ENCODE data around the gene JADE3. TPM values are rescaled to one million over a fixed set of nuclear protein-coding genes. Genes with fewer than 3 reads are reported as not detected.

The JADE3 gene
- total RNA-seq (1 to 10 TPM; 1.6 TPM), polyA plus RNA-seq (not detected)

DNA sequence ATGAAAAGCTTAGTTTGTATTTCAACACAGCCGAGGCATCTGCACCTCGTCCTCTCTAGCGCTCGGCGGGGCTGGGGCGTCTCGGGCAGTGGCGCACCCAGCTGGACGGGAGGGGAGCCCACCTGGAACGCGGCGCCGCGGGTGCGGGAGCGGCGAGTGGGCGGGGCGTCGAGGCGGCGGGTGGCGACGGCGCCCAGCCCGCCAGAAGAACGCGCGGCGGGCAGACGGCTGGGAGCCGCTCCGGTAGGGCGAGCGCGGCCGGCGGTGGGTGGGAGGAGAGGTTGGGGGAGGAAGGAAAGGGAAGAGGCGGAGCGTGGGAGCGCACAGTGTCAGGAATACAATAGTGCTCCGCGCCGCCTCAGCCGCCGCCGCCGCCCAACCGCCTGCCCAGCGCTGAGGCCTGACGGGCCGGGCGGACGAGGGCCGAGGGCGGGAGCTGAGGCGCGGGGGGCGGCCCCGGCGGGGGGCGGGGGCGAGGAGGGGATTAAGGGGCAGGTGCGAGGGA is at the start of gene JADE3:
TSS of gene JADE3 (plus strand) at position 324 of the 505 bp plus-strand sequence. CDS start 72,474 bp downstream, outside the sequence.
- Mint-ChIP-seq H3K27me3 (peaks cover 24 to 37% of the 10 kb centered on the region in 2 donors), H3K4me3 (peak within 1 kb of the TSS; percentile 63 to 89 (median 77)), H3K27ac (no peak within 1 kb of the TSS), H3K36me3 (no peaks in the 10 kb centered on the region), H3K4me1 (peaks cover 8 to 18% (median 8%) of the 10 kb centered on the region in 3 donors), H3K9me3 (peaks cover 0 to 1% (median 0%) of the 10 kb centered on the region in 5 donors)
- H3K4me3 ChIP-seq (ENCODE audit: low read length): peak within 1 kb of the TSS; percentile 40
- POLR2A ChIA-PET: interaction anchor here (1.0 kb wide), 1 partner anchor 8 kb away, joined by 3 read pairs; no protein-coding TSS in a partner anchor
- peak within 1 kb of the TSS; percentile 20 for H3K27ac ChIP-seq (ENCODE audit: low read depth, low read length)
- H3K36me3 ChIP-seq (ENCODE audit: insufficient read depth, low read length): no peaks in the 10 kb centered on the region
- CTCF ChIA-PET: interaction anchor here (1.2 kb wide), 1 partner anchor 8 kb away, joined by 4 read pairs; no protein-coding TSS in a partner anchor
- peaks cover 13% of the 10 kb centered on the region for H3K27me3 ChIP-seq (ENCODE audit: insufficient read depth, low read length, poor library complexity, severe bottlenecking)
- peak in 3 of 5 donors; percentile 4 to 40 (median 14) for DNase-seq
- H3K9me3 ChIP-seq (ENCODE audit: low read length): no peaks in the 10 kb centered on the region
- H3K4me1 ChIP-seq (ENCODE audit: insufficient read depth, low read length): peaks cover 8% of the 10 kb centered on the region

DNA sequence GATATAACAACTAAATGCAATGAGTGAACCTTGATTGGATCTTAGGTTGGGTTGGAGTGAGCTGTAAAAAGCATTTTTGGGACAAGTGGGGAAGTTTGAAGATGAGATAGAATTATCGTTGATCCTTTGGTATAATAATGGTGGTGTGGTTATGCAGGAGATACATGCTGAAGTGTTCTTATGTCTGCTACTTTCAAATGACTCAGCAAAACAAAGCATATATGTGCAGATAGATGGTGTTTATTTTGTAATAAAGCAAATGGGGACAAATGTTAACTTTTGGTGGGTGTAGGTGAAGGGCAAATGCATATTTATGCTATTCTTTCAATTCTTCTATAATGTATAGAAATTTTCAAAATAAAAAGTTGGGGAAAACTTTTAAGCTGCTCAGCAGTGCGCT is 49.1 kb upstream of the JADE3 start:
- no peak overlapping the region for H3K4me3 Mint-ChIP-seq
- H3K36me3 Mint-ChIP-seq: peaks cover 0 to 41% (median 3%) of the 10 kb centered on the region in 3 donors
- no peaks in the 10 kb centered on the region for H3K9me3 Mint-ChIP-seq
- CTCF ChIA-PET: no interaction called here
- Histone ChIP-seq H3K36me3 (ENCODE audit: insufficient read depth, low read length) (no peaks in the 10 kb centered on the region), H3K4me1 (ENCODE audit: insufficient read depth, low read length) (no peaks in the 10 kb centered on the region), H3K27ac (ENCODE audit: low read depth, low read length) (no peak overlapping the region), H3K27me3 (ENCODE audit: insufficient read depth, low read length, poor library complexity, severe bottlenecking) (no peaks in the 10 kb centered on the region), H3K4me3 (ENCODE audit: low read length) (no peak overlapping the region), H3K9me3 (ENCODE audit: low read length) (no peaks in the 10 kb centered on the region)
- no peaks in the 10 kb centered on the region for H3K4me1 Mint-ChIP-seq
- H3K27me3 Mint-ChIP-seq: peaks cover 0 to 2% of the 10 kb centered on the region in 2 donors
- POLR2A ChIA-PET: no interaction called here
- DNase-seq: no peak
- no peak overlapping the region for H3K27ac Mint-ChIP-seq

GRCh38 chrX:46864606-46865005 is 47.6 kb upstream of the JADE3 start:
- ChIA-PET POLR2A (no interaction called here), CTCF (no interaction called here)
- no peaks in the 10 kb centered on the region for H3K4me1 ChIP-seq (ENCODE audit: insufficient read depth, low read length)
- H3K4me3 ChIP-seq (ENCODE audit: low read length): no peak overlapping the region
- no peak overlapping the region for H3K27ac ChIP-seq (ENCODE audit: low read depth, low read length)
- Mint-ChIP-seq H3K4me3 (no peak overlapping the region), H3K27ac (no peak overlapping the region), H3K36me3 (peaks cover 0 to 41% (median 3%) of the 10 kb centered on the region in 3 donors), H3K27me3 (peaks cover 0 to 2% of the 10 kb centered on the region in 2 donors), H3K9me3 (no peaks in the 10 kb centered on the region), H3K4me1 (no peaks in the 10 kb centered on the region)
- H3K36me3 ChIP-seq (ENCODE audit: insufficient read depth, low read length): no peaks in the 10 kb centered on the region
- no peaks in the 10 kb centered on the region for H3K9me3 ChIP-seq (ENCODE audit: low read length)
- DNase-seq: no peak
- no peaks in the 10 kb centered on the region for H3K27me3 ChIP-seq (ENCODE audit: insufficient read depth, low read length, poor library complexity, severe bottlenecking)

DNA sequence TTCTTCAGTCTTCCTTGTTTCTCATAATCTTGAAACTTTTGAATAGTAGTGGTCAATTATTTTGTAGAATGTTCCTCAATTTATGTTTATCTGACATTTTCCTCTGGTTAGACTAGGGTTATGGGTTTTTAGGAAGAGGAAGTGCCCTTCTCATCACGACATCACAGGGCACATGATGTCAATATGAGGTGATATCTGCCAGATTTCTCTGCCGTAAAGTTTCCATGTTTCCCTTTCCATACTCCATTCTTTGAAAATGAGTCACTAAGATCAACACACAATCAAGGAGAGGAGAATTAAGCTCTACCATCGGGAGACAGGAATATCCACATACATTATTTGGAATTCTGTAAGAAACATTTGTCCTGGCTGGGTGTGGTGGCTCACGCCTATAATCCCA is 46.9 kb upstream of the JADE3 start:
- H3K36me3 Mint-ChIP-seq: peaks cover 0 to 40% (median 3%) of the 10 kb centered on the region in 3 donors
- no peaks in the 10 kb centered on the region for H3K9me3 Mint-ChIP-seq
- H3K27ac ChIP-seq (ENCODE audit: low read depth, low read length): no peak overlapping the region
- no peak for DNase-seq
- H3K4me1 ChIP-seq (ENCODE audit: insufficient read depth, low read length): no peaks in the 10 kb centered on the region
- no peak overlapping the region for H3K4me3 Mint-ChIP-seq
- no peaks in the 10 kb centered on the region for H3K9me3 ChIP-seq (ENCODE audit: low read length)
- no peaks in the 10 kb centered on the region for H3K27me3 ChIP-seq (ENCODE audit: insufficient read depth, low read length, poor library complexity, severe bottlenecking)
- no peak overlapping the region for H3K4me3 ChIP-seq (ENCODE audit: low read length)
- H3K27me3 Mint-ChIP-seq: peaks cover 0 to 2% of the 10 kb centered on the region in 2 donors
- no peaks in the 10 kb centered on the region for H3K36me3 ChIP-seq (ENCODE audit: insufficient read depth, low read length)
- CTCF ChIA-PET: no interaction called here
- POLR2A ChIA-PET: no interaction called here
- no peak overlapping the region for H3K27ac Mint-ChIP-seq
- no peaks in the 10 kb centered on the region for H3K4me1 Mint-ChIP-seq

GRCh38 chrX:46866726-46867125 is 45.5 kb upstream of the JADE3 start:
- no peak overlapping the region for H3K27ac ChIP-seq (ENCODE audit: low read depth, low read length)
- no peak overlapping the region for H3K4me3 ChIP-seq (ENCODE audit: low read length)
- H3K4me3 Mint-ChIP-seq: no peak overlapping the region
- H3K9me3 Mint-ChIP-seq: no peaks in the 10 kb centered on the region
- H3K27me3 Mint-ChIP-seq: no peaks in the 10 kb centered on the region
- no peaks in the 10 kb centered on the region for H3K27me3 ChIP-seq (ENCODE audit: insufficient read depth, low read length, poor library complexity, severe bottlenecking)
- peak overlapping the region in 1 of 8 donors; percentile 77 for H3K27ac Mint-ChIP-seq
- H3K4me1 ChIP-seq (ENCODE audit: insufficient read depth, low read length): no peaks in the 10 kb centered on the region
- no peaks in the 10 kb centered on the region for H3K9me3 ChIP-seq (ENCODE audit: low read length)
- CTCF ChIA-PET: no interaction called here
- DNase-seq: no peak
- POLR2A ChIA-PET: no interaction called here
- no peaks in the 10 kb centered on the region for H3K36me3 ChIP-seq (ENCODE audit: insufficient read depth, low read length)
- H3K4me1 Mint-ChIP-seq: peaks cover 0 to 5% (median 3%) of the 10 kb centered on the region in 3 donors
- peaks cover 0 to 41% (median 0%) of the 10 kb centered on the region in 3 donors for H3K36me3 Mint-ChIP-seq

DNA sequence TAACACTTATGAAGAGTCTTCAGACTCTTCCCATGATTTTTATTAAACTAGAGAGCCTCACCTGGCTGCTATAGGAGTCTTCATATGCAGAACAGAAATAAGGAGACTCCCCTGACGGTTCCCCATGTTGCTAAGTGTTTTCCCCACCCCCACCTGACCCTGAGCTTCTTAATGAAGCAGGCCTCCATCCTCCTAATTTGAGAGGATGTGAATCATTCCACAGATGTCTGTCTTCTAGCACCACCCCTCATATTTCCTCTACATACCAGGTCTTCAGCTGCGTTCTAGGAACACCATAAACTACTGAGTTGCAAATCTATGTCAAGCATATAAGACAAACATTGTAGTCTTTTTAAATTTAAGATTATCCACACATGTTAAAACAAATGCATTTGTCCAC is 38.5 kb upstream of the JADE3 start:
- ChIA-PET CTCF (no interaction called here), POLR2A (no interaction called here)
- Mint-ChIP-seq H3K36me3 (peaks cover 0 to 12% (median 0%) of the 10 kb centered on the region in 3 donors), H3K9me3 (no peaks in the 10 kb centered on the region), H3K27me3 (peaks cover 0 to 3% of the 10 kb centered on the region in 2 donors), H3K27ac (no peak overlapping the region), H3K4me3 (no peak overlapping the region), H3K4me1 (peaks cover 0 to 7% (median 6%) of the 10 kb centered on the region in 3 donors)
- DNase-seq: no peak
- Histone ChIP-seq H3K27ac (ENCODE audit: low read depth, low read length) (no peak overlapping the region), H3K36me3 (ENCODE audit: insufficient read depth, low read length) (no peaks in the 10 kb centered on the region), H3K27me3 (ENCODE audit: insufficient read depth, low read length, poor library complexity, severe bottlenecking) (no peaks in the 10 kb centered on the region), H3K4me3 (ENCODE audit: low read length) (no peak overlapping the region), H3K9me3 (ENCODE audit: low read length) (no peaks in the 10 kb centered on the region), H3K4me1 (ENCODE audit: insufficient read depth, low read length) (no peaks in the 10 kb centered on the region)

DNA sequence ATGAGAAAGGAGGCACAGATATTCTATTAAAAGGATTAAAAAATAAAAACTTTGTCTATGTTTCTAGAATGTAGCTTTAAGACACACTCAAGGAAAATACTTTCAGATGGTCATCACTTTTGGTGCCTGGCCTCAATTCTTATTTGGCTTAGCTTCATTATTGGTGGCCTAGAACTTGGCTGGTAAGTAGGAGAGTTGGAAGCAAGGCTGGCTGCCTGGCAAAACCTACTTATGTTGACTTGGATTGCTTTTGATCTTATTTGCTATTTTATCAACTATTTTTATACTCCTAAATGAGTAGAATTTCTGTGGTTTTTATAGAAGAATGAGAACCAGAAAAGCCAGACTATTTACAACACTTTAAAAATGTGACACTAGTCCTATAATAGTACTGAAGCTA is 35.3 kb upstream of the JADE3 start:
- ChIA-PET POLR2A (no interaction called here), CTCF (no interaction called here)
- H3K36me3 ChIP-seq (ENCODE audit: insufficient read depth, low read length): no peaks in the 10 kb centered on the region
- no peak overlapping the region for H3K27ac Mint-ChIP-seq
- no peak for DNase-seq
- no peak overlapping the region for H3K27ac ChIP-seq (ENCODE audit: low read depth, low read length)
- no peaks in the 10 kb centered on the region for H3K9me3 ChIP-seq (ENCODE audit: low read length)
- peaks cover 0 to 4% (median 0%) of the 10 kb centered on the region in 3 donors for H3K4me1 Mint-ChIP-seq
- no peaks in the 10 kb centered on the region for H3K4me1 ChIP-seq (ENCODE audit: insufficient read depth, low read length)
- H3K27me3 ChIP-seq (ENCODE audit: insufficient read depth, low read length, poor library complexity, severe bottlenecking): no peaks in the 10 kb centered on the region
- H3K4me3 ChIP-seq (ENCODE audit: low read length): no peak overlapping the region
- H3K36me3 Mint-ChIP-seq: peaks cover 0 to 11% (median 0%) of the 10 kb centered on the region in 3 donors
- no peak overlapping the region for H3K4me3 Mint-ChIP-seq
- H3K27me3 Mint-ChIP-seq: peaks cover 0 to 3% of the 10 kb centered on the region in 2 donors
- H3K9me3 Mint-ChIP-seq: no peaks in the 10 kb centered on the region

- no peaks in the 10 kb centered on the region for H3K9me3 Mint-ChIP-seq
- H3K36me3 Mint-ChIP-seq: peaks cover 0 to 14% (median 2%) of the 10 kb centered on the region in 3 donors
- Histone ChIP-seq H3K36me3 (ENCODE audit: insufficient read depth, low read length) (no peaks in the 10 kb centered on the region), H3K27me3 (ENCODE audit: insufficient read depth, low read length, poor library complexity, severe bottlenecking) (no peaks in the 10 kb centered on the region), H3K27ac (ENCODE audit: low read depth, low read length) (no peak overlapping the region), H3K9me3 (ENCODE audit: low read length) (no peaks in the 10 kb centered on the region), H3K4me1 (ENCODE audit: insufficient read depth, low read length) (no peaks in the 10 kb centered on the region), H3K4me3 (ENCODE audit: low read length) (no peak overlapping the region)
- H3K4me3 Mint-ChIP-seq: no peak overlapping the region
- peaks cover 0 to 4% of the 10 kb centered on the region in 2 donors for H3K27me3 Mint-ChIP-seq
- CTCF ChIA-PET: no interaction called here
- DNase-seq: no peak
- H3K27ac Mint-ChIP-seq: no peak overlapping the region
- POLR2A ChIA-PET: no interaction called here
- H3K4me1 Mint-ChIP-seq: no peaks in the 10 kb centered on the region
Observed at GRCh38 chrX:46882266-46882665, 30.0 kb upstream of the JADE3 start.
